SK-N-MC (cell line): ENCODE data around the gene SH2D4B.

ENCODE experiments used
- EZH2 ChIP-seq: fragments of 200-600 bp; sonication (generic); IDR thresholded peaks from one replicate; pipeline ENCODE4 v1.6.1; 2017; ENCODE audit warnings: antibody characterized with exemption
- FOXP2 ChIP-seq: optimal IDR thresholded peaks from 2 replicates; pipeline ENCODE3; 2011; ENCODE audit warnings: mild to moderate bottlenecking, moderate library complexity; ENCODE audit not compliant: insufficient read depth; ENCODE audit errors: extremely low read length, control extremely low read depth
- POLR2AphosphoS5 ChIP-seq: IDR thresholded peaks from 2 replicates; pipeline ENCODE4 v1.6.1; 2012; ENCODE audit warnings: mild to moderate bottlenecking, low read depth, low read length, borderline replicate concordance

DNA sequence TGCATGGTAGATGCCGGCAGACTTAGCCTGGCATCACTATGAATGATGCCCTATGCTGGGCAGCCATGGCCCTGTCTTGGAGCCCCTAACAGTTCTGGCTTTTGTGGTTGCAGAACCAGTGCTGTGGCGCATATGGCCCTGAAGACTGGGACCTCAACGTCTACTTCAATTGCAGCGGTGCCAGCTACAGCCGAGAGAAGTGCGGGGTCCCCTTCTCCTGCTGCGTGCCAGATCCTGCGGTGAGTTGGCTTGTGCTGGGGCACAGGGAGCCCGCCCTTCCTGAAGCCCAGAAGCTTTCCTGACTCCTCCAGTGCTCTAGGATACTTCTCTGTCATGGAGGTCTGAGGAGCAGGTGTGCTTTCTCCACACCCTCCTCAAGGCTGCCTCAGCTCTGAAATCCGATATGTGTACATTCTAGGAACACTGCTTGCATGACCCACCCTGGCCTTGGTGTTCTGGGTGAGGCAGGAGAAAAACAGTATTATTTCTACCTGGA, 25.6 kb upstream of the SH2D4B start:
- no peak for TF ChIP-seq POLR2AphosphoS5
- TF ChIP-seq EZH2, result no peak
- TF ChIP-seq FOXP2, result no peak
